GM18499 (cell line): ENCODE results near the gene NELL1.

Experiments
- ATAC-seq: cut with Tn5 transposase; IDR thresholded peaks from one replicate; pipeline ENCODE4 v1.9.1; 2021; ENCODE audit warnings: moderate number of reproducible peaks; ENCODE audit not compliant: insufficient read depth, unreplicated experiment

NELL1 gene

GRCh38 chr11:21446939-21447590 is 777.7 kb downstream of the NELL1 start:
- no peak for ATAC-seq

DNA sequence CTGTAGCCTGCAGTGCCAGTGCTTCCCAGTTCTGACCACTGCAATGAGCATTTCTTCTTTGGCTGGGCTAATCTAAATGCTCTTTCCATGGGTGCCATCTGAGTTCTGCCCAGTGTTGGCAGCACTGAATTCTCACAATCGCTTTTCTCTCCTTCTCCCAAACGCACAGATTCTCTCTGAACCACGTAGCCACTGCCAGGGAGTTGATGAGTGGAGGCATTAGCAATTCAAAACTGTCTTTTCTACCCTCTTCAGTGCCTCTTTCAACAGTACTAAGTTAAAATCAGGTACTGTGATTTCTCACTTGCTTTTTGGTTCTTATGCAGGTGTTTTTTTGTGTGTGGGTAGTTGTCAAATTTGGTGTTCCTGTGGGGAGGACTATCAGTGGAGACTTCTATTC is 778.5 kb downstream of the NELL1 start:
- ATAC-seq = no peak

GRCh38 chr11:21456186-21456585 is 786.8 kb downstream of the NELL1 start:
- no peak for ATAC-seq

GRCh38 chr11:21460082-21460481 is 790.7 kb downstream of the NELL1 start:
- ATAC-seq = no peak

- ATAC-seq = no peak
These were observed 792.3 kb downstream of the NELL1 start for GRCh38 chr11:21461701-21462100.

GRCh38 chr11:21464601-21465193 is 795.3 kb downstream of the NELL1 start:
- no peak for ATAC-seq

DNA sequence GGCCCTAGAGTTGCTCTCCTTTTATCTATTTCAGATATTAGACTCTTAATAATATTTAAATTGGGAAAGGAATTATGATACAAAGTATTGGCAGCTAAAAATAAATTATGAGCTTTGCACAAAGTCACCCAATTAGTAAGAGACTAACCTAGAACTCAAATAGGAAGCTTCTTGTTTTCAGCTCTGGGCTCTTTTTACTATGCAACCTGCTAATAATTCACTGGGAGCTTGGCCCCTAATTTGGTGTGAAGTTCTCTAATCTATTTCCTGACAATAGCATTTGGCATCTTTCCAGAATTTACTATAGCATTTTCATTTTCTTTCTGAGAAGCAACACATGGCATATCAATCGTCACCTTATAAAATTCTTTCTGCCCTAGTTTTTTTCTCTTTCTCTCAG is 795.8 kb downstream of the NELL1 start:
- ATAC-seq = no peak

GRCh38 chr11:21465920-21466319 is 796.5 kb downstream of the NELL1 start:
- no peak for ATAC-seq

GRCh38 chr11:21470521-21470920 is 801.1 kb downstream of the NELL1 start:
- ATAC-seq = no peak

- no peak for ATAC-seq
These were observed 802.9 kb downstream of the NELL1 start for GRCh38 chr11:21472261-21472660.

- no peak for ATAC-seq
These were observed 805.1 kb downstream of the NELL1 start for GRCh38 chr11:21474529-21474928.

DNA sequence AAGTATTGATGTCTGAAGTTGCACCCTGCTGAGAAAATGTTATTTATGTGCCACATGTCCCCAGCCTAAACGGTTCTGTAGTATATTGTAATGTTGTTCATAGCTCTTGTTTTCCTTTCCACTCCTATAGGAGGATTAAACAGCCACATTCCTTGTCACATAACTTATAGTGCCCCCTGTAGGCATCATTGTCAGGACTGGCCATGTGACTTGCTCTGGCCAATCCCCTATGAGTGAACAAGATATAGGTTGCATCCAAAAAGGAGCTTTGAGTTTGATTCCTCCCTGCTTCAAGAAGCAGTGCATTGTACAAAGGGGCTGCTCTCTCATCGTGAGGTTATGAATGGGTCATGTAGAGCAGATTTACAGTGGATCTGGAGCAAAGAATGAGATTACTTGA is 805.9 kb downstream of the NELL1 start:
- ATAC-seq = no peak

DNA sequence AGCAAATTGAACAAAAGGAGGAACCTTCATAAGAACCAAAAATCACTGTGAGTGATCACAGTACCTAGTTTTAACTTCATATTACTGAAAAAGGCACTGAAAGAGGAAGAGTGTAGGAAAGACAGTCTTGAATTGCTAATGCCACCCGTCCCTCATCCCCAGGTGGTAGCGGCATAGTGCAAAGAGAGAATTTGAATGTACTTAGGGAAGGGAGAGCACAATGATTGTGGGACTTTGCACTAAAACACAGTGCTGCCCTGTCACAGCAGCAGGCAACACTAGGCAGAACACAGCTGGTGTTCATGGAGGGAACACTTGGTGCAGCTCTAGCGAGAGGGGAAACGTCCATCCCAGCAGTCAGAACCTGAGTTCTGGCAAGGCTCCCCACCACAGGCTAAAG is 807.2 kb downstream of the NELL1 start:
- ATAC-seq = no peak

- no peak for ATAC-seq
These were observed 810.9 kb downstream of the NELL1 start for GRCh38 chr11:21480240-21480639.

GRCh38 chr11:21481255-21481654 is 811.9 kb downstream of the NELL1 start:
- no peak for ATAC-seq

GRCh38 chr11:21484039-21484438 is 814.7 kb downstream of the NELL1 start:
- ATAC-seq = no peak

- ATAC-seq = no peak
These were observed 815.6 kb downstream of the NELL1 start for GRCh38 chr11:21485006-21485405.

GRCh38 chr11:21485426-21485825 is 816.0 kb downstream of the NELL1 start:
- no peak for ATAC-seq

DNA sequence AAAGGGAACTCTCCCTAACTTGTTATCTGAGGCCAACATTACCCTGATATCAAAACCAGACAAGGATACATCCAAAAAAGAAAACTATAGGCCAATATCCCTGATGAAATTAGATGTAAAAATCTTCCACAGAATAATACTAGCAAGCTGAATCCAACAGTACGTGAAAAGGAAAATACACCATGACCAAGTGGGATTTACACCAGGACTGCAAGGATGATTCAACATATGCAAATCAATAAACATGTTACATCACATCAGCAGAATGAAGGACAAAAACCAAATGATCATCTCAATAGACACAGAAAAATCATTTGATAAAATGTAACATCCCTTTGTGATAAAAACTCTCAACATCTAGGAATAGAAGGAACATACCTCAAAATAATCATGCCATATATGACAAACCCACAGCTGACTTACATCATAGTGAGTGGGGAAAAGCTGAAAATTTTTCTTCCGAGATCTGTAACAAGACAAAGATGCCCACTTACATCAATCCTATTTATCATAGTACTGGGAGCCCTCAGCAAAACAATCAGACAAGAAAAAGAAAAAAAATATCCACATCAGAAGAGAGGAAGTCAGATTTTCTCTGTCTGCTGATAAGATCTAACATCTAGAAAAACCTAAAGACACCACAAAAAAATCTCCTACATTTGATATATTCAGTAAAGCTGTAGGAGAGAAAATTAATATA is 820.2 kb downstream of the NELL1 start:
- ATAC-seq = no peak

GRCh38 chr11:21492931-21493330 is 823.5 kb downstream of the NELL1 start:
- no peak for ATAC-seq

DNA sequence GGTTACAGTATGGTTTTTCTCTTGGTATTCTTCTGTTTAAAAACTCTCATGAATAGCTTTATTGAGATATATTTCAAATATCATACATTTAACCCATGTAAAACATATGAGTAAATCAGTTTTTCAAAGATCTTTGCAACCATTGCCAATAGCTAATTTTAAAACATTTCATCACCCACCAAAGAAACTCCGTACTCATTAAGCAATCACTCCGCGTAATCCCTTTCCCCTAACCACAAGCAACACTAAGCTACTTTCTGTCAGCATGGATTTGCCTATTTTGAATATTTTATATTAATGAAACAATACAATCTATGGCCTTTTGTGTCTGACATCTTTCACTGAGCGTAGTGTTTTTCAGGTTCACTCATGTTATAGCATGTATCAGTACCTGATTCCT is 825.6 kb downstream of the NELL1 start:
- no peak for ATAC-seq

GRCh38 chr11:21495879-21496278 is 826.5 kb downstream of the NELL1 start:
- ATAC-seq = no peak
